ENCODE data around the gene DMD. TPM values are rescaled to one million over a fixed set of nuclear protein-coding genes. Genes with fewer than 3 reads are reported as not detected.
"Not testable (repeated sequence)": the region's sequence is repeated elsewhere in the genome, so short reads cannot be mapped to it uniquely, and the experiment has no call there.

DMD gene
- total and polyA plus RNA-seq, 4 donors, result 19.9 to 260 (median 111) TPM

DNA sequence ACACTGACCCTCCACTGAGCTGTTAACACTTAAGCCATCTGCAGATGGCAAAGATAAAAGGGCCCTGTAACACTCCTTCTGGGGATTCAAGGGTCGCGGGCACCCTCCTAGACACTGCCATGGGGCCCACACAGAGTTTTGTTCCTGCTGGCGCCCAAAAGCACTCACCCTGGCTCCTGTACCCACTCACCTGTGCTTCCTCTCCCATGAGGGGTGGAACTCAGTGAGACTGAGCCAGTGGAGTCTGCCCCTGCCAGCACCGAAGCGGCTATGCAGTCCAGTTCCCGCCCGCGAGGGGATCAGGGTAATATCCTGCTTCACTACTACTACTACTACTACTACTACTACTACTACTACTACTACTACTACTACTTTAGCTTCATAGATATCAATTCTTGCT is 1827.4 kb downstream of the DMD start:
- DNase-seq, result peak in 1 of 2 donors; percentile 56
- H3K27me3 ChIP-seq (ENCODE audit: control insufficient read depth in 1 of 2, insufficient read depth in 2 of 2, low read length in 1 of 2), result no peaks in the 10 kb centered on the region
- WGBS, 2 donors, result 90 to 97% methylated on average over 8 of the region's 8 CpGs
- no peaks in the 10 kb centered on the region for H3K9me3 ChIP-seq (ENCODE audit: control insufficient read depth, low read length)
- no peak for ATAC-seq (ENCODE audit: low FRiP score)
- no peaks in the 10 kb centered on the region for H3K4me1 ChIP-seq (ENCODE audit: control insufficient read depth in 1 of 2, insufficient read depth in 2 of 2, low read length in 2 of 2)
- H3K4me3 ChIP-seq (ENCODE audit: low read length in 2 of 2), result no peak overlapping the region
- intact Hi-C loops (cut with DNase I), result no loop called here
- H3K36me3 ChIP-seq (ENCODE audit: control insufficient read depth in 1 of 2, insufficient read depth in 2 of 2, low read length in 1 of 2), result no peaks in the 10 kb centered on the region
- no peak overlapping the region for H3K27ac ChIP-seq (ENCODE audit: low read depth in 1 of 2, low read length in 2 of 2)

DNA sequence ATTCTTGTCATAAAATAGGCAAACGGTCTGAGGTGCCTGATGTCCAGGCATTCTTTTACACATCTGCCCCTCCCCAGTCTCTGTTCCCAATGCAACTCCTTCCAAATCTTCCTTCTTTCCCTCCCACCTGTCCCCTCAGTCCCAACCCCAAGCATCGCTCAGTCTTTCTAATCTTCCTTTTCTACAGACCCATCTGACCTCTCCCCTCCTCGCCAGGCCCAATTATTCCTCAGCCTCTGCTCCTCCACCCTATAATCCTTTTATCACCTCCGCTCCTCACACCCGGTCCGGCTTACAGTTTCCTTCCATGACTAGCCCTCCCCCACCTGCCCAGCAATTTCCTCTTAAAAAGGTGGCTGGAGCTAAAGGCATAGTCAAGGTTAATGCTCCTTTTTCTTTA is 1832.4 kb downstream of the DMD start:
- DNase-seq; H3K36me3 ChIP-seq (ENCODE audit: control insufficient read depth in 1 of 2, insufficient read depth in 2 of 2, low read length in 1 of 2); H3K4me3 ChIP-seq (ENCODE audit: low read length in 2 of 2); H3K4me1 ChIP-seq (ENCODE audit: control insufficient read depth in 1 of 2, insufficient read depth in 2 of 2, low read length in 2 of 2); intact Hi-C loops (cut with DNase I); H3K27me3 ChIP-seq (ENCODE audit: control insufficient read depth in 1 of 2, insufficient read depth in 2 of 2, low read length in 1 of 2); ATAC-seq (ENCODE audit: low FRiP score); H3K9me3 ChIP-seq (ENCODE audit: control insufficient read depth, low read length); H3K27ac ChIP-seq (ENCODE audit: low read depth in 1 of 2, low read length in 2 of 2): not testable (repeated sequence)
- 90 to 92% methylated on average over 6 of the region's 6 CpGs for WGBS, 2 donors

DNA sequence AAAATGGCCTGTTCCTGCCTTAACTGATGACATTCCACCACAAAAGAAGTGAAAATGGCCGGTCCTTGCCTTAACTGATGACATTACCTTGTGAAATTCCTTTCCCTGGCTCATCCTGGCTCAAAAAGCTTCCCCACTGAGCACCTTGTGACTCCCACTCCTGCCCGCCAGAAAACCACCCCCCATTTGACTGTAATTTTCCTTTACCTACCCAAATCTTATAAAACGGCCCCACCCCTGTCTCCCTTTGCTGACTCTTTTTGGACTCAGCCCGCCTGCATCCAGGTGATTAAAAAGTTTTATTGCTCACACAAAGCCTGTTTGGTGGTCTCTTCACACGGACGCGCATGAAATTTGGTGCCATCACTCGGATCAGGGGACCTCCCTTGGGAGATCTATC is 1833.5 kb downstream of the DMD start:
- H3K4me1 ChIP-seq (ENCODE audit: control insufficient read depth in 1 of 2, insufficient read depth in 2 of 2, low read length in 2 of 2); DNase-seq; H3K27me3 ChIP-seq (ENCODE audit: control insufficient read depth in 1 of 2, insufficient read depth in 2 of 2, low read length in 1 of 2); ATAC-seq (ENCODE audit: low FRiP score); intact Hi-C loops (cut with DNase I); H3K27ac ChIP-seq (ENCODE audit: low read depth in 1 of 2, low read length in 2 of 2); H3K9me3 ChIP-seq (ENCODE audit: control insufficient read depth, low read length); H3K36me3 ChIP-seq (ENCODE audit: control insufficient read depth in 1 of 2, insufficient read depth in 2 of 2, low read length in 1 of 2); H3K4me3 ChIP-seq (ENCODE audit: low read length in 2 of 2): not testable (repeated sequence)
- WGBS, 2 donors, result 82 to 96% methylated on average over 8 of the region's 8 CpGs

DNA sequence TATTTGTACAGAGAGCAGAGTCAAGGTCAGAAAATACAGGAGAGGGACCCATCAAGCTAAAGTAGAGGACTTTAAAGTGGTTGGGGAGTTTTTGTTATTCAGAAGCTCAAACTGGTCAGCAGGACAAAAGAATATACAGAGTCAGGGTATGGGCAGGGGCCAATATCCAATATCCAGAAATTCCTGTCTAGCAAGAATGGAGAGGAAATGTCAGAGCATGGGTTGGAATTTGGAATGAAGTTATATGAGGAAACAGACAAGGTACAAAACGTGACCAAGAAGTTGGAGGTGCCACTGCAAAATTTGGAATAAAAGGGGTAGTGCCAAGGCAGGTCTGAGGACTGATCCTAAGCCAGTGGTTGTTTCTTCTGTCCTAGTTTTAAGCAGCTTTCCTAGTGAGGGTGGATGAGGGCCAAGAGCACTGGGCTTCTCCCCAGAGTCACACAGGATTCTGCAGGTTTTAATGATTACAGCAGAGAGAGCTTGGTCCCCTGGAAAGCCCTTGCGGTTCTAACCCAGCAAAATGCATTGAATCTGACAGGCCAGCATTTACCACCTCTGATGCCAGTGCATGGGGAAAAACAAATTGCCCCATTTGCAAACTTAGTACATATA is 1834.8 kb downstream of the DMD start:
- Histone ChIP-seq H3K4me3 (ENCODE audit: low read length in 2 of 2) (no peak overlapping the region), H3K9me3 (ENCODE audit: control insufficient read depth, low read length) (no peaks in the 10 kb centered on the region), H3K27me3 (ENCODE audit: control insufficient read depth in 1 of 2, insufficient read depth in 2 of 2, low read length in 1 of 2) (no peaks in the 10 kb centered on the region), H3K27ac (ENCODE audit: low read depth in 1 of 2, low read length in 2 of 2) (no peak overlapping the region), H3K36me3 (ENCODE audit: control insufficient read depth in 1 of 2, insufficient read depth in 2 of 2, low read length in 1 of 2) (no peaks in the 10 kb centered on the region), H3K4me1 (ENCODE audit: control insufficient read depth in 1 of 2, insufficient read depth in 2 of 2, low read length in 2 of 2) (peaks cover 0 to 4% of the 10 kb centered on the region in 2 donors)
- no peak for ATAC-seq (ENCODE audit: low FRiP score)
- intact Hi-C loops (cut with DNase I), result no loop called here
- WGBS, 2 donors, result 10 to 27% methylated on average over 2 of the region's 2 CpGs
- no peak for DNase-seq

DNA sequence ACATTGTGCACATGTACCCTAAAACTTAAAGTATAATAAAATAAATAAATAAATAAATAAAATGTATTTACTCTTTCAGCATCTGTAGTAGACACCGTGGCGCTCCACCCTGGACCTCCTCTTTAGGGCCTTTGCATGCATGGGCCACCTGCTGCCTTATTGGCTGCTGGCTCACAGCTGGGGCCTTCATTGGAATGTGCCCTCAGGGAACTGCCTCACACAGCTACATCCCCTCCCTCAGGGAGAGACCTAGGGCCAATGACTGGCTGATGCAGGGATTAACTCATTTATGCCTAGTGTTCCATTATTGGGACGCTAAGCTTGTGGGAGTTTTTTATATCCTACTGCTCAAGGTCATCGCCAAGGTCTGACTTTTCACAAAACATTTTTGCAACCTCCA is 1836.6 kb downstream of the DMD start:
- intact Hi-C loops (cut with DNase I), result no loop called here
- 77 to 96% methylated on average over 4 of the region's 4 CpGs for WGBS, 2 donors
- Histone ChIP-seq H3K36me3 (ENCODE audit: control insufficient read depth in 1 of 2, insufficient read depth in 2 of 2, low read length in 1 of 2) (no peaks in the 10 kb centered on the region), H3K4me1 (ENCODE audit: control insufficient read depth in 1 of 2, insufficient read depth in 2 of 2, low read length in 2 of 2) (peaks cover 0 to 4% of the 10 kb centered on the region in 2 donors), H3K27me3 (ENCODE audit: control insufficient read depth in 1 of 2, insufficient read depth in 2 of 2, low read length in 1 of 2) (no peaks in the 10 kb centered on the region), H3K27ac (ENCODE audit: low read depth in 1 of 2, low read length in 2 of 2) (no peak overlapping the region), H3K9me3 (ENCODE audit: control insufficient read depth, low read length) (no peaks in the 10 kb centered on the region), H3K4me3 (ENCODE audit: low read length in 2 of 2) (no peak overlapping the region)
- no peak for DNase-seq
- no peak for ATAC-seq (ENCODE audit: low FRiP score)

DNA sequence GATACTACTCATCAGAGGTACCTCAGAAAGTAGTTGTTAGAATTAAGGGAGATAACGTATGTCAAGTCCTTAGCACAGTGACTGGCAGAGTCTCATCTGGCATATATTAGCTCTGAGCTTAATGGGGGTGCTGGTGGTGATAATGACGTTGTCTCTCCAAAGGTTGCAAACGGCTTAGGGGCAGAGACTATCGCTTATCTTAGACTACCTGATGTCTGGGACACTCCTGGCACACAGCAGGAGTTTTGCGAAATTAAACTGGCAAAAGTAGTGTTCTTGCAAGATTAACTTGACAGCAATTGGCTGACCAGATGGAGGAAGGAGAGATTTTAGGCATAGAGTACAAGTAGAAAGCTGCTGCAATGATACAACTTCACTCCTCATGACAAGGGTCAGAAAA is 1839.4 kb downstream of the DMD start:
- Histone ChIP-seq H3K27ac (ENCODE audit: low read depth in 1 of 2, low read length in 2 of 2) (no peak overlapping the region), H3K4me3 (ENCODE audit: low read length in 2 of 2) (no peak overlapping the region), H3K27me3 (ENCODE audit: control insufficient read depth in 1 of 2, insufficient read depth in 2 of 2, low read length in 1 of 2) (no peaks in the 10 kb centered on the region), H3K36me3 (ENCODE audit: control insufficient read depth in 1 of 2, insufficient read depth in 2 of 2, low read length in 1 of 2) (no peaks in the 10 kb centered on the region), H3K4me1 (ENCODE audit: control insufficient read depth in 1 of 2, insufficient read depth in 2 of 2, low read length in 2 of 2) (peaks cover 0 to under 1% of the 10 kb centered on the region in 2 donors), H3K9me3 (ENCODE audit: control insufficient read depth, low read length) (no peaks in the 10 kb centered on the region)
- DNase-seq (no peak), ATAC-seq (ENCODE audit: low FRiP score) (no peak)
- 58 to 70% methylated on average over 5 of the region's 5 CpGs for WGBS, 2 donors
- intact Hi-C loops (cut with DNase I), result no loop called here

DNA sequence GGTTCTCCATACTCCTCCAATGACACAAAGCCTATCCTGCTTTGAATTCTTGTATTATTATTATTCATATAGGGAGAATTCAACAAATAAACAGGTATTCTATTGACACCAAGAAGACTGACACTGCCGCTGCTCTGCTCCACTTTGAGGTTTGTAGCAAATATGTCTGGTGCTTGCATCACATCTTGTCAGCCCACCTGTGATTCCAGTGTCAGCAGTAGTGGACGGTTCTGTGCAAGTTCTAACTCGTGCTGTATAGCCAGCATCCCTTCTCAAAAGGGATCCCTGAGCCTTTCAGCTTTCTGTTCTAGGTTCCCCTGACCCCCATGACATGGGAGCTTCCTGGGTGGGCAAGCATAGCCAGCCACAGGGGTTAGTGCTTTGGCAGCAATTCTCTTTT is 1843.5 kb downstream of the DMD start:
- no peak for DNase-seq
- no peak overlapping the region for H3K27ac ChIP-seq (ENCODE audit: low read depth in 1 of 2, low read length in 2 of 2)
- H3K27me3 ChIP-seq (ENCODE audit: control insufficient read depth in 1 of 2, insufficient read depth in 2 of 2, low read length in 1 of 2), result no peaks in the 10 kb centered on the region
- WGBS, 2 donors, result 56 to 90% methylated on average over 3 of the region's 3 CpGs
- H3K9me3 ChIP-seq (ENCODE audit: control insufficient read depth, low read length), result no peaks in the 10 kb centered on the region
- intact Hi-C loops (cut with DNase I), result no loop called here
- ATAC-seq (ENCODE audit: low FRiP score), result no peak
- H3K36me3 ChIP-seq (ENCODE audit: control insufficient read depth in 1 of 2, insufficient read depth in 2 of 2, low read length in 1 of 2), result no peaks in the 10 kb centered on the region
- no peak overlapping the region for H3K4me3 ChIP-seq (ENCODE audit: low read length in 2 of 2)
- H3K4me1 ChIP-seq (ENCODE audit: control insufficient read depth in 1 of 2, insufficient read depth in 2 of 2, low read length in 2 of 2), result no peaks in the 10 kb centered on the region

DNA sequence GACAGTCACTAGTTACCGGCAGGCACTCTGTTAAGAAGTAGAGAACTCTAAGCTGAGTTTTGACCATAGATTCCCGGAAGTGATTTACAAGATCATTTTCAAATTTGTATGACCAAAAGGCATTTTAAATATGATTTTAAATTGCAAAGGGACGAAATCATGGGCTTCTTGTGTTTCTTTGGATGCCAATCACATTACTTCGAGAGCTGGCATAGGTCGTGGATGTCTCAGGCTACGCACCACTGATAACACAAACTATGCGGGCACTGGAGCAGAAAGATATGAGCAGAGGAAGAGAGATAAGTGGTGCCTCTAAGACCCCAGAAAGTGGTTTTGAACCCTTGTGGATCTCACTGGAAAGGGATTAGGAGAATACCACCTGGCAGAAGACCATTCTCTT is 1845.3 kb downstream of the DMD start:
- intact Hi-C loops (cut with DNase I), result no loop called here
- H3K4me3 ChIP-seq (ENCODE audit: low read length in 2 of 2), result no peak overlapping the region
- ATAC-seq (ENCODE audit: low FRiP score) (no peak), DNase-seq (no peak)
- no peaks in the 10 kb centered on the region for H3K36me3 ChIP-seq (ENCODE audit: control insufficient read depth in 1 of 2, insufficient read depth in 2 of 2, low read length in 1 of 2)
- no peak overlapping the region for H3K27ac ChIP-seq (ENCODE audit: low read depth in 1 of 2, low read length in 2 of 2)
- H3K27me3 ChIP-seq (ENCODE audit: control insufficient read depth in 1 of 2, insufficient read depth in 2 of 2, low read length in 1 of 2), result no peaks in the 10 kb centered on the region
- no peaks in the 10 kb centered on the region for H3K9me3 ChIP-seq (ENCODE audit: control insufficient read depth, low read length)
- no peaks in the 10 kb centered on the region for H3K4me1 ChIP-seq (ENCODE audit: control insufficient read depth in 1 of 2, insufficient read depth in 2 of 2, low read length in 2 of 2)
- 9 to 34% methylated on average over 7 of the region's 7 CpGs for WGBS, 2 donors

DNA sequence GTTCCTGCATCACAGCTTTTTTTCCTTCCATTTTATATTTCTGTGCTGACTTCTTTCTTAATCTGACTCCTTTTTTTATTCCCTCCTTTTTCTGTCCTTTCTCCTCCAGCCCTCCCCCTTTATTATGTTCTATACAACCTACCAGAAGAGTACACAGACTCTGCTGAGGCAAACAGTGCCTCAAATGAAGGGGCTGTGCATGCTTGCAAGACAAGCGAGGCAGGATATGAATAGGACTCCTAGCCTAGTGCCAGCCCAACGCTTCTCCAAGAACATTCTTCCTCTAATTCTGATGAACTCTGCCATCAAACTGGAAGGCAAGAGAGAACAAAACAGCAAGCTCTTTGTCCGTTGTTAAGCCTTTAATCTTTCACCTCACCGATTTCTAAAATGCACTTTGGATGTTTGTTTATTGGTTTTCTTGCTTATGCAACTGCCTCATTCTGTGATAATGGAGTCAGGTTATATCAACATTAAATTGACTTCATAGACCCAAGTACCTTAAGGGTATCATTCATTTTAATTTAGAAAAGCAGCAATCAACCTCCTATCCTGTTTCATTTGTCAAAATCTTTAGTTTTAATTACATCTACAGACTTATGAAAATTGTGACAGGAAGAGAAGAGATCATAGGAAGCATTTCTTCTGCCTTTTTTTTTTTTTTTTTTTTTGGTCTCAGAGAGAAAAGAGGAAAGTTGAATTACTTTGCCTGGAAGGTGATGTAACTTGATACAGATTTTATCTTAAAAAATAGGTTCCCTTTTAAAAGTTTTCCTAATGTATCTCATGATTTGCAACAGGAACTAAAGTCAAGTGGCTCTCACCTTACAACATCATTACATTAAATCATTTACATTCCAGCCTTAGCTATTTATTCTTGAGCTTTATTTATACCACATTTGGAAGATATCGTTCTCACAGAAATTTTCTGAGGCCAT is 1854.8 kb downstream of the DMD start:
- intact Hi-C loops (cut with DNase I), result no loop called here
- DNase-seq (no peak), ATAC-seq (ENCODE audit: low FRiP score) (no peak)
- H3K27me3 ChIP-seq (ENCODE audit: control insufficient read depth in 1 of 2, insufficient read depth in 2 of 2, low read length in 1 of 2), result no peaks in the 10 kb centered on the region
- H3K27ac ChIP-seq (ENCODE audit: low read depth in 1 of 2, low read length in 2 of 2), result no peak overlapping the region
- WGBS, 2 donors, result 44 to 49% methylated on average over 5 of the region's 5 CpGs
- H3K9me3 ChIP-seq (ENCODE audit: control insufficient read depth, low read length), result no peaks in the 10 kb centered on the region
- peaks cover 0 to 2% of the 10 kb centered on the region in 2 donors for H3K4me1 ChIP-seq (ENCODE audit: control insufficient read depth in 1 of 2, insufficient read depth in 2 of 2, low read length in 2 of 2)
- H3K36me3 ChIP-seq (ENCODE audit: control insufficient read depth in 1 of 2, insufficient read depth in 2 of 2, low read length in 1 of 2), result no peaks in the 10 kb centered on the region
- no peak overlapping the region for H3K4me3 ChIP-seq (ENCODE audit: low read length in 2 of 2)

All from aorta (tissue), 5 donors.